OCI-LY1 (cell line): ENCODE measurements around the gene CIZ1.
"Not testable (repeated sequence)": the region's sequence is repeated elsewhere in the genome, so short reads cannot be mapped to it uniquely, and the experiment has no call there.

Experiments used
- CTCF ChIP-seq: fragments of 200-600 bp; sonication (generic), shearing (Covaris generic); IDR thresholded peaks from 2 replicates; pipeline ENCODE4 v1.5.1; 2017; ENCODE audit warnings: mild to moderate bottlenecking, antibody characterized with exemption, low read length, moderate library complexity, mixed read lengths
- EZH2 ChIP-seq: fragments of 200-600 bp; sonication (generic), shearing (Covaris generic); IDR thresholded peaks from 2 replicates; pipeline ENCODE4 v1.8.0; 2017; ENCODE audit warnings: borderline replicate concordance, mixed run types, mild to moderate bottlenecking, antibody characterized with exemption, low read length, moderate library complexity, mixed read lengths

DNA sequence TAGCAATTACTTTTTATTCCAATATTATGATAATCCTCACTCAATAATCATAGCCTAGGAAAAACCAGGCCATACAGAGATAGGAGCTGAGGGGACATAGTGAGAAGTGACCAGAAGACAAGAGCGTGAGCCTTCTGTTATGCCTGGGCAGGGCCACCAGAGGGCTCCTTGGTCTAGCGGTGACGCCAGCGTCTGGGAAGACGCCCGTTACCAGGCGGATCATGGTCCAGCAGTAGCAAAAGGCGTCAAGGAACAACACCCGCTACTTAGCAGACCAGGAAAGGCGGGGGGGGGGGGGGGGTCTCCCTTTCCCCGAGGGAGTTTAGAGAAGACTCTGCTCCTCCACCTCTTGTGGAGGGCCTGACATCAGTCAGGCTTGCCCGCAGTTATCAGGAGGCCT lies 9.9 kb downstream of the CIZ1 start:
- TF ChIP-seq CTCF: peak; percentile 16; the same call in 1 of the 2 replicates
- not testable (repeated sequence) for TF ChIP-seq EZH2
